ENCODE data around the gene ITIH4. TPM values are rescaled to one million over a fixed set of nuclear protein-coding genes. Genes with fewer than 3 reads are reported as not detected.

Gene ITIH4
- total and polyA plus RNA-seq, 2 of the 13 experiments (the other 11 are each of a cell fraction or from before 2014, with no cell fraction given) = 2.7 to 5.3 TPM

DNA sequence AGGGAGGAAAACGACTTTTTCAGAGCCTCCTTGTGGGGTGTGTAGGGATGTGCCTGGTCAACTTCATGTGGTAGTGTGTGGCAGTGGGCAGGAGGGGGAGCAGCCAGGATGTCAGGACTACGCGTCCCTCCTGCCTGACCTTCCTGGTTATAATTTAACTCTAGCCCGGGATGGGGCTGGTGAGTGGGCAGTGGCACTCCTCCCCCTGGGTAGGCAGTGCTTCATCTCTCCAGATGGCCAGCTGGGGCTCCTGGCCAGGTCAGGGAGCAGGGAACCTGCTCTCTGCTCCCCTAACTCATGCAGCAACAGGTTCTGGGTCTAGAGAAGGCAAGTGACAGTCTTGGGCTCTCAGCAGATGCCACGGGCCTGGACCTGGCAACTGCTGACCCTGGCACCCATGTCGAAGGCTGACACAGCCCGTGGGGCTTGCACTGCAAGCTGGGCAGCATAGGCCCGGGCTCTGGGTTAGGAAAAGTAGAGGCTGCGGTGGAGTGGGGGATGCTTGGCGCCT is 2.6 kb downstream of the ITIH4 start (continued):
- TF ChIP-seq ZNF138 (CRISPR knock-in tag; IDR thresholded peaks at IDR 0.05; ENCODE audit: low read depth) (no peak), KMT2A (CRISPR knock-in tag; IDR thresholded peaks at IDR 0.05) (no peak), MED13 (CRISPR knock-in tag; IDR thresholded peaks at IDR 0.05) (no peak), NFIB (CRISPR knock-in tag; IDR thresholded peaks at IDR 0.05; ENCODE audit: borderline replicate concordance) (no peak), ZNF776 (CRISPR knock-in tag; IDR thresholded peaks at IDR 0.05) (no peak), SMC3 (IDR thresholded peaks at IDR 0.05; ENCODE audit: low read length) (peak; percentile 47; the same call in 1 of the 2 replicates), ZC3H13 (CRISPR knock-in tag; IDR thresholded peaks at IDR 0.05) (no peak), ISL2 (CRISPR knock-in tag; IDR thresholded peaks at IDR 0.05) (no peak), THAP11 (CRISPR knock-in tag; IDR thresholded peaks at IDR 0.05) (peak; percentile 29; the same call in 1 of the 2 replicates), SATB2 (CRISPR knock-in tag; IDR thresholded peaks at IDR 0.05) (no peak), ZNF160 (CRISPR knock-in tag; IDR thresholded peaks at IDR 0.05) (no peak), SAP130 (CRISPR knock-in tag; IDR thresholded peaks at IDR 0.05; ENCODE audit: low read depth) (peak; percentile 79), ZSCAN30 (CRISPR knock-in tag; IDR thresholded peaks at IDR 0.05) (no peak), RFX5 (IDR thresholded peaks at IDR 0.05; ENCODE audit: low read depth, low read length) (no peak), SALL2 (CRISPR knock-in tag; IDR thresholded peaks at IDR 0.05) (no peak), MLLT10 (CRISPR knock-in tag; IDR thresholded peaks at IDR 0.05) (no peak)
- TF ChIP-seq, protein P1, sequence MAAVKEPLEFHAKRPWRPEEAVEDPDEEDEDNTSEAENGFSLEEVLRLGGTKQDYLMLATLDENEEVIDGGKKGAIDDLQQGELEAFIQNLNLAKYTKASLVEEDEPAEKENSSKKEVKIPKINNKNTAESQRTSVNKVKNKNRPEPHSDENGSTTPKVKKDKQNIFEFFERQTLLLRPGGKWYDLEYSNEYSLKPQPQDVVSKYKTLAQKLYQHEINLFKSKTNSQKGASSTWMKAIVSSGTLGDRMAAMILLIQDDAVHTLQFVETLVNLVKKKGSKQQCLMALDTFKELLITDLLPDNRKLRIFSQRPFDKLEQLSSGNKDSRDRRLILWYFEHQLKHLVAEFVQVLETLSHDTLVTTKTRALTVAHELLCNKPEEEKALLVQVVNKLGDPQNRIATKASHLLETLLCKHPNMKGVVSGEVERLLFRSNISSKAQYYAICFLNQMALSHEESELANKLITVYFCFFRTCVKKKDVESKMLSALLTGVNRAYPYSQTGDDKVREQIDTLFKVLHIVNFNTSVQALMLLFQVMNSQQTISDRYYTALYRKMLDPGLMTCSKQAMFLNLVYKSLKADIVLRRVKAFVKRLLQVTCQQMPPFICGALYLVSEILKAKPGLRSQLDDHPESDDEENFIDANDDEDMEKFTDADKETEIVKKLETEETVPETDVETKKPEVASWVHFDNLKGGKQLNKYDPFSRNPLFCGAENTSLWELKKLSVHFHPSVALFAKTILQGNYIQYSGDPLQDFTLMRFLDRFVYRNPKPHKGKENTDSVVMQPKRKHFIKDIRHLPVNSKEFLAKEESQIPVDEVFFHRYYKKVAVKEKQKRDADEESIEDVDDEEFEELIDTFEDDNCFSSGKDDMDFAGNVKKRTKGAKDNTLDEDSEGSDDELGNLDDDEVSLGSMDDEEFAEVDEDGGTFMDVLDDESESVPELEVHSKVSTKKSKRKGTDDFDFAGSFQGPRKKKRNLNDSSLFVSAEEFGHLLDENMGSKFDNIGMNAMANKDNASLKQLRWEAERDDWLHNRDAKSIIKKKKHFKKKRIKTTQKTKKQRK (IDR thresholded peaks at IDR 0.05; ENCODE audit: low read length) = no peak
- TF ChIP-seq, protein P2, sequence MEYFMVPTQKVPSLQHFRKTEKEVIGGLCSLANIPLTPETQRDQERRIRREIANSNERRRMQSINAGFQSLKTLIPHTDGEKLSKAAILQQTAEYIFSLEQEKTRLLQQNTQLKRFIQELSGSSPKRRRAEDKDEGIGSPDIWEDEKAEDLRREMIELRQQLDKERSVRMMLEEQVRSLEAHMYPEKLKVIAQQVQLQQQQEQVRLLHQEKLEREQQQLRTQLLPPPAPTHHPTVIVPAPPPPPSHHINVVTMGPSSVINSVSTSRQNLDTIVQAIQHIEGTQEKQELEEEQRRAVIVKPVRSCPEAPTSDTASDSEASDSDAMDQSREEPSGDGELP (IDR thresholded peaks at IDR 0.05; ENCODE audit: borderline replicate concordance, low read depth) = peak; percentile 85; the same call in 1 of the 2 replicates
- TF ChIP-seq, protein P3, sequence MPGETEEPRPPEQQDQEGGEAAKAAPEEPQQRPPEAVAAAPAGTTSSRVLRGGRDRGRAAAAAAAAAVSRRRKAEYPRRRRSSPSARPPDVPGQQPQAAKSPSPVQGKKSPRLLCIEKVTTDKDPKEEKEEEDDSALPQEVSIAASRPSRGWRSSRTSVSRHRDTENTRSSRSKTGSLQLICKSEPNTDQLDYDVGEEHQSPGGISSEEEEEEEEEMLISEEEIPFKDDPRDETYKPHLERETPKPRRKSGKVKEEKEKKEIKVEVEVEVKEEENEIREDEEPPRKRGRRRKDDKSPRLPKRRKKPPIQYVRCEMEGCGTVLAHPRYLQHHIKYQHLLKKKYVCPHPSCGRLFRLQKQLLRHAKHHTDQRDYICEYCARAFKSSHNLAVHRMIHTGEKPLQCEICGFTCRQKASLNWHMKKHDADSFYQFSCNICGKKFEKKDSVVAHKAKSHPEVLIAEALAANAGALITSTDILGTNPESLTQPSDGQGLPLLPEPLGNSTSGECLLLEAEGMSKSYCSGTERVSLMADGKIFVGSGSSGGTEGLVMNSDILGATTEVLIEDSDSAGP (CRISPR knock-in tag; IDR thresholded peaks at IDR 0.05; ENCODE audit: borderline replicate concordance) = peak; percentile 36; the same call in 1 of the 2 replicates
- TF ChIP-seq, protein P4, sequence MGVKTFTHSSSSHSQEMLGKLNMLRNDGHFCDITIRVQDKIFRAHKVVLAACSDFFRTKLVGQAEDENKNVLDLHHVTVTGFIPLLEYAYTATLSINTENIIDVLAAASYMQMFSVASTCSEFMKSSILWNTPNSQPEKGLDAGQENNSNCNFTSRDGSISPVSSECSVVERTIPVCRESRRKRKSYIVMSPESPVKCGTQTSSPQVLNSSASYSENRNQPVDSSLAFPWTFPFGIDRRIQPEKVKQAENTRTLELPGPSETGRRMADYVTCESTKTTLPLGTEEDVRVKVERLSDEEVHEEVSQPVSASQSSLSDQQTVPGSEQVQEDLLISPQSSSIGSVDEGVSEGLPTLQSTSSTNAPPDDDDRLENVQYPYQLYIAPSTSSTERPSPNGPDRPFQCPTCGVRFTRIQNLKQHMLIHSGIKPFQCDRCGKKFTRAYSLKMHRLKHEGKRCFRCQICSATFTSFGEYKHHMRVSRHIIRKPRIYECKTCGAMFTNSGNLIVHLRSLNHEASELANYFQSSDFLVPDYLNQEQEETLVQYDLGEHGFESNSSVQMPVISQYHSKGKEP (CRISPR knock-in tag; IDR thresholded peaks at IDR 0.05) = no peak
- TF ChIP-seq, protein P5, sequence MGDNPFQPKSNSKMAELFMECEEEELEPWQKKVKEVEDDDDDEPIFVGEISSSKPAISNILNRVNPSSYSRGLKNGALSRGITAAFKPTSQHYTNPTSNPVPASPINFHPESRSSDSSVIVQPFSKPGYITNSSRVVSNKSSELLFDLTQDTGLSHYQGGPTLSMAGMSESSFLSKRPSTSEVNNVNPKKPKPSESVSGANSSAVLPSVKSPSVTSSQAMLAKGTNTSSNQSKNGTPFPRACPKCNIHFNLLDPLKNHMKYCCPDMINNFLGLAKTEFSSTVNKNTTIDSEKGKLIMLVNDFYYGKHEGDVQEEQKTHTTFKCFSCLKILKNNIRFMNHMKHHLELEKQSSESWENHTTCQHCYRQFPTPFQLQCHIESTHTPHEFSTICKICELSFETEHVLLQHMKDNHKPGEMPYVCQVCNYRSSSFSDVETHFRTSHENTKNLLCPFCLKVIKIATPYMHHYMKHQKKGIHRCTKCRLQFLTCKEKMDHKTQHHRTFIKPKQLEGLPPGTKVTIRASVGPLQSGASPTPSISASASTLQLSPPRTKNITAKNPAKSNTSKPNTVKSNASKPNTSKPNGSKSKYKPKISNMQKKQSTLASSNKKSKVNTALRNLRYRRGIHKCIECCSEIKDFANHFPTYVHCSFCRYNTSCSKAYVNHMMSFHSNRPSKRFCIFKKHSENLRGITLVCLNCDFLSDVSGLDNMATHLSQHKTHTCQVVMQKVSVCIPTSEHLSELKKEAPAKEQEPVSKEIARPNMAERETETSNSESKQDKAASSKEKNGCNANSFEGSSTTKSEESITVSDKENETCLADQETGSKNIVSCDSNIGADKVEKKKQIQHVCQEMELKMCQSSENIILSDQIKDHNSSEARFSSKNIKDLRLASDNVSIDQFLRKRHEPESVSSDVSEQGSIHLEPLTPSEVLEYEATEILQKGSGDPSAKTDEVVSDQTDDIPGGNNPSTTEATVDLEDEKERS (CRISPR knock-in tag; IDR thresholded peaks at IDR 0.05) = no peak

Data from HepG2 (cell line).